GM18511 (cell line): ENCODE results near the gene HIVEP2.

Experiments
- ATAC-seq: cut with Tn5 transposase; IDR thresholded peaks from one replicate; pipeline ENCODE4 v1.9.1; 2021; ENCODE audit warnings: mild to moderate bottlenecking, moderate library complexity; ENCODE audit not compliant: unreplicated experiment

The HIVEP2 gene

GRCh38 chr6:142926177-142926493 is 18.8 kb downstream of the HIVEP2 start:
- no peak for ATAC-seq

- ATAC-seq: no peak
Observed at GRCh38 chr6:142925575-142926110, 19.3 kb downstream of the HIVEP2 start.

GRCh38 chr6:142918339-142919042 is 26.5 kb downstream of the HIVEP2 start:
- no peak for ATAC-seq

DNA sequence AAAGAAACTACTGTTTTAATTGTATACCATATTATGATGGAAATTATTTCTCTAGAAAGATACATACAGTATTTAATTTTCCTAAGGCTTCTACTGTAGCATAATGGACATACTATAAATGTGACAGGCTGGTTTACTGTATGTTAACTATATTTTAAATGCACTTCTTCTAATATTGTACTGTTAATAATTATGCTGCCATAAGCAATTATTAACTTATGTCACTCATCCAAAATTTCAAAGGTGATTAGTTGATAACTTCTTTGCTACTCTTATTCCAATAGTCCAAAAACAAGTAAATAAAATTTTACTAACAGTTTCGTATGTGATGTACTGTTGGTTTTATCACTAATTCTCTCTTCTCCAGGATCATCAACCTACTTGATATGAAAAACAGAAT is 28.1 kb downstream of the HIVEP2 start:
- no peak for ATAC-seq

- no peak for ATAC-seq
Observed at GRCh38 chr6:142914937-142915697, 29.9 kb downstream of the HIVEP2 start.

GRCh38 chr6:142914369-142914768 is 30.6 kb downstream of the HIVEP2 start:
- no peak for ATAC-seq

DNA sequence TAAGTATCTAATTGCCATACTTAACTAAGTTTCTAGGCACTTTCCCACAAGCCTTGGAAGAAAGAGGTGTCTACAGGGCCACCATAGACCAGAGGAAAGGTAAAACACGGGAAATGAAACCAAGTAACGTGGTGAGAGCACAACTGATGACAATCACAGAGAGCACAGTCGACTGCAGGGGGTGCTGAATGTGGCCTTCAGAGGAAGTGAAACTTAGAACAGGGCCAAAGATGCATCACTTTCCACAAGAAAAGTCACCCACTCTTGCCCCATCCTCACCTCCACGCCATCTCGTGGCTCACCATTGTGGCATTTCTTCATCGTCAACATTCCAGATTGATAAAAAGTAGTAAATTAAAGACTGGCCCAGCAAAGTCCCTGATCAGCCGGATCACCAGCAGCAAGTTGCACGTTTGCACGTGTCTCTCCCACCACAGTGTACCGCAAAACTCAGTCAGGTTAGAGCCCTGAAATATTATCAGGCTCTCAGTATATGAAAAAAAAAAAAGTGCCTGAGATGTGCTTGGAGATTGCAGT is 31.4 kb downstream of the HIVEP2 start:
- peak; percentile 95 for ATAC-seq

DNA sequence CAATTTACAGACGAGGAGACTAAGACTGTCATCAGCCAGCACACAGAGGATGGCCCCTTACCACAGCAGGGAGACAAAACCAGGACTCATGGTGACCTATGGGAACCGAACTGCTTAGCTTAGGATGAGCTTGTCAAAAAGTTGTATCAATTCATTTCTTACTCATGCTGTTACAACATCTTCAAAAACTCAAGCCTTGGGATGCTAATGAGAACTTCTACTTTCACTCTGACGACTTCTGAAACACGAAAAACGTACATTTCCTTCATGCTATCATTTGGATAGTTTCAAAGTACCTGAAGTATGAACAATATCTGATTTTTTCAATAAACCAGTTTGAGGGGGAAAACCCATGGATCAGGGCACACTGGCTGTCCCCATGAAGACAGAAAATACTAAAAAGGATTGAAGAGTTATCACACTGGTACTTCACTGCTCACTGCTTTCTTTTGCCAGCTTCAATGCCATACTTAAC is 31.9 kb downstream of the HIVEP2 start:
- ATAC-seq: peak; percentile 75

DNA sequence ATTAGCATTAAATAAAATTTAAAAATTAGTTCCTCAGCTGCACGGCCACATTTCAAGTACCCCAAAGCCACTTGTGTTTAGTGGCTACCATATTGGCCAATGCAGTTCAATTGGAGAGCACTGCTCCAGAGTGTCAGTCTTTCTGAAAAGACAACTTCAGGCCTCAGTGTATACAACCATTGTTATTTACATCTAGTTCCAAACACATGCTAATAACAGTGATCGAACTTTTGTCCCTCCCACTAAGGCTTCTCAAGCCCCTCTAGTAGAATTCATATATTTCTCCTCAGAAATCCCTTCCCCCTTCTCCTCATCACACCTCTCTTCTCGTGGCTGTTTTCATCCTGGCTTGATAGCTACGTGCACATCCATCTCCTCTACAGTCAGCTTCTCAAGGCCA is 32.9 kb downstream of the HIVEP2 start:
- no peak for ATAC-seq

DNA sequence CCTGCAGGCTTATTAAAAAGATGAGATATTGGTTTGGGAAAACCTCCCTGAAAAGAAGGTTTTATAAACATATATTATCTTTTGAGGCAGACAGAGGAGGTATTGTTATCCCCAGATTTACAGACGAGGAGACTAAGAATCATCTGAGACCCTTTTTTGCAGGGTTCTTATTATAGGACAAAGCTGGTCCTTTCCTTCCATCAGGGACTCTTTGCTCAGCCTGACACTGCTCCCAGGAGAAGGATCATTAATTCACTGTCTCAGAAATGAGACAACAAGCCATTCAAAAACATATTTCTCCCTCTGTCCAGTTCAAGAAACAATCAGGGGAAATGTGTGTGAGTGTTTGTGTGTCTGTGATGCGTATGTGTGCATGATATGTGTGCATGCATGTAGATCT is 33.5 kb downstream of the HIVEP2 start:
- ATAC-seq: no peak

DNA sequence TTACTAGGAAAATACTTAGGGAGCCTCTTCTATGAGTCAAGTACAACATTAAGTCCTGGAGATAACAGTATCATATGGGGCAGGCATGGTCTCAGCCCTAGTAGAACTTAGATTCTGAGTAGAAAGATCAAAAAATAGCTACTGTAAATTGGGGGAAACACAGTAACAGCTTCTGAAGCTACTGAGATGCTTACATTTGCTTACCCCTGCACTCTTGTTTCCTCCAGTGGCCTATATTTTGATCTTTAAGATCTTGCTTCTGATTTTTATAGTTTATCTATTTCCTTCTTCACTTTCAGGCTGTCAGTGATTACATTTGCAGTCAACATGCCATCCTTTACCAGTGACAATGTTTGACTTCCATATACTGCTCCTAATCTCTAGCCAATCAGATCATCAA is 35.3 kb downstream of the HIVEP2 start:
- no peak for ATAC-seq

DNA sequence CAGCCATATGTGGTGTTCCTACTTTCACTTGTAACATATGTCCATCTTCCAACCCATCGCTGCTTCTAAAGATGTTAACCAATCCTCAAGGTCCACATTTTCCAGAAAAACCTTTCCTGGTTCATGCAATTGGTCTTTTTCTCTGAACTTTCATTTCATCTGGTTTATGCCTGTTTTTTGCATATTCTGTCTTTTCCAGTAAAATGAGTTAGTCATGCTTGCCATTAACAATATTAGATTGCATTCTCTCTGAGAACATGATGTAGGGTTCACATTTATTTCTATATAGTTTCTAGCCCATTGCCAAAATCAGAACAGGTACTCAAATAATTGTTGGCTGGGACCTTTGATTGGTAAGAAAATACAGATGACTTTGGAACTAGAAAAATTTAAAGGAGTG is 36.7 kb downstream of the HIVEP2 start:
- no peak for ATAC-seq

DNA sequence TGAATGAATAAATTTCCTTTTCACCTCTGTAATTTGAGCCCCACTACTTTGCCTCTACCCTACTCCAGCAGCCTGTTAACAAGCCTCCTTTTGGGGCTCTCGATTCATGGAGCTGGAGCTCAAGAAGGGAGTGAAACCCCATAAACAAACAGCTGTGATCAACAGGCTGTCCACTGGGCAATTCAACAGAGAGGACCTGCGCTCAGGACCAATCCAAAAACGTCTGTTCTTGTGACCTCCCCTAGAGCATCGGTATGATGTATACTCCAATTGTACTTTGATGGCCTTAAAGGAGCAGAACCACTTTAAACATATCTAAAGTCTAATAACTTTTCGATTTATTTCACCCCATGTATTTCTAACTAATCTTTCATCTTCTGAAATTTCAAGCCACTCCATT is 37.4 kb downstream of the HIVEP2 start:
- peak; percentile 9 for ATAC-seq

- ATAC-seq: peak; percentile 63
Observed at GRCh38 chr6:142906945-142907470, 38.0 kb downstream of the HIVEP2 start.

DNA sequence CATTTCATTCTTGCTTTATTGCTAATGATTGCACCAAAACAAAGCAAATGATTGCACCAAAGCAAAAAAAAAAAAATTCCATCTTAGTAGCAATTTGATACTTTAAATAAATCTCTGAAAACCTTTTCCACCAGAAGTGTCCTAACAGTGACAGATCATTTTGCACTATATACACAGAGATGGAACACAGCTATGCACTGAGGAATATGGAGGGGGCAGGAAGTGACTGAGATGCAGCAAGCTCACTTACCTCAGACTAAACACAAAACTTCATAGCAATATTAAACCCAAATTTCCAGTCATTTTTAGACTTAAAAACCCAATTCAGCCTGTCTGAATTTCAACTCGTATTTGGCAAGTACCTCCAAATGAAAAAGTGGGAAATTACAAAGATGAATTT is 41.2 kb downstream of the HIVEP2 start:
- no peak for ATAC-seq

GRCh38 chr6:142902636-142903053 is 42.3 kb downstream of the HIVEP2 start:
- ATAC-seq: peak; percentile 88

DNA sequence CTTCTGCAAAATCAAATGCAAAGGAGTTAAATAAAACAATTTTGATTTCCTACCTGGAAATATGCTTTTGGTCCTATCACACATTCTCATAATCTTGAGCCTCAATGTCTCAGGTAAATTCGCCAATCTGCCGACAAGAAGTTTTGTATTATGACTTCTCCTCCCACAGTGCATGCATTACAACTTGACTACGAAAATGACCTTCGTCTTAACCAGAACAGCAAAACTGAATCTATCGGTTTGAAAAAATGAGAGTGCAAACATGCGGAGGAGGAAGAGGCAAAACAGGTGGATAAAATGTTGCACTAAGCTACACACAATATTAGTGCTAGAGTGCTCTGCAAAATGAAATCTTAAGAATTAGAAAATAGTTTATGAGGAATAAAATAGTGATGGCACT is 43.4 kb downstream of the HIVEP2 start:
- no peak for ATAC-seq

DNA sequence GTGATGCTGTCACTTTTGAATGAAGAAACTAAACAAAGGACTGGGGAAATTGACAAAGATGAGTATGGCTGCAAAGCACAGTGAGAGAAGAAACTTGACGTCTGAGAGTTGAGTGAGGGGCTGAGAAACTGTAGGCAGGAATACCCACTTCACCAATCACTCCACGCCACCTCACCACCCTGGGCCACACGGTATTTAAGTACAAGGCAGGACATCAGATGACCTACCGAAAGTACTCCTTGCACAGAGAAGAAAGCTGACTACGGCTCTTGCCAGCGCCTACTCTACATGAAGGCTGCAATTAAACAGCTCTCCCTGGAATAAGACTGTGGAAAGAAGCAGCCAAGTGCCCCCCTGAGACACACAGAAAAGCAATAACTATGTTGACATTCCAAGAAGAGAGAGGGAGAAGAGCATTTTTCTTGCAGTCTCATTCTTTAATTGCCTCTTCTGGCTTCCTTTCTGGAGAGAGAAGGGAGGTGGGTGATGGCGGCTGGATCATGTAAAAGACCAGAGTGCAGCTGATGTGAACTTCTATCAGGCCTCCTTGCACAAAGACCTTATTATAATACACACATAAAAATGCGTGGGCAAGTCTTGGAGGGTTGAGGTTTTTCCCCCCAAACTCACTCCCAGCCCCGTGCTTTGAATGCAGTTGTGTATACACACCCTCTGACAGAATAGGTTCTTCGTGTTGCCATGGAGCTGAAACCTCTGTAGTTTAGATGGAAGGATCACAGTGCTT is 44.6 kb downstream of the HIVEP2 start:
- no peak for ATAC-seq

DNA sequence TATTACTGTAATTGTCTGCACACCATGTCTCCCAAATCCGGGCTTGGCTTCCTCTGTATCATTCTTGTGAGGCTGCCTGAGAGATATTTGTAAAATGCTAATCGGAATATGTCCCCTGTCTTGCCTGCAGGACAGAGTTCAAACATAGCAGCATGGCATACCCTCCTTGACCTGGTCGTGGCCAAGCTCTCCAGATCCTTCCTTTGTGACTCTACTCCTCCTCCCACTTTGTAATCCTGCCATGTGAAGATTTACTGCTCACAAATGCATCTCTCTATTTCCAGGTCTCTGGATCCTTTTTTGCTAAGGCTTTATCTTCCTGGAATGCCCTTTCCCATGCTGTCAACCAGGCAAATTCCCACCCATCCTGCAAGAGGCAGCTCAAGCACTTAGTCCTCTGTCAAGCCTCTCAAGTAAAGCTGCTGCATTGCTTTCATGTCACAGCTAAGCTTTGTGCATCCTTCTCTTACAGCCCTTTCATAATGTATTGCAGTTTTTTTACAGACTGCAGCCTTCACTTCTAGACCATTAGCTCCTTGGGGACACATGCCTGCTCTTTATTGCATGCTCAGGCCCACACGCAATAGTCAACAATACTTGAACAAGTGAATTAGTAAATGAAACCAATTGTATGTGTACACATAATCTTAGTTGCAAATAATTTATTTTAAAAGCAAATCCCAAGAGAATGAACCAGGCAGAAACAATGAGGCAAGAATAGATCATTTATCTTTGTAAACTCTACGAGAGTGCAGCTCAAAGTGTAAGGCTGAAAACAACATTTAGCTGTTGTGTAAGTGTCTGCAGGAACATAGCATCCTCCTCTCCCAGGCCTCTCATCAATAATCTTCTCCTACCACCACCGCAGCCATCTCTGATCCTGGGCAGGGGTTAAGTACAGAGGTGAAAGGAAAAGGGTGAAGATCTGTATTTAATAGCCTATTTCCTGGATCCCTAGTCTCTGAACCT is 45.8 kb downstream of the HIVEP2 start:
- ATAC-seq: no peak

DNA sequence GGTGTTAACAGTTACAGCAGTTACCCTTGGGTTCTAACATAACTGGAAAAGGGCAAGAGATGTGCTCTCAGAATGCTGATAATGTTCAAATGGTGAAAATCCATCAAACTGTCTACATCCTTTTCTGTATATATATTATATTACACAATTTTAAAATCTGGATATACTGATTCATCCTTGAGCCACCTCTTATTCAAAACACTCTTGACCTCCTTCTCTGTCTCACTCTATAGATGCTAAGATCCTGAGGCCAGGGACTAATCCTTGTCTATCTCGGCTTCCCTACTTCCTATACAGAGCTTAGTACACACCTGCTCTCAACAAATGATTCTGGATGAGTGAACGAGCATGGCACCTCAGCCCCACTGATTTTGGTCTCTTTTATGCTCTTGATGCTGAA is 47.3 kb downstream of the HIVEP2 start:
- ATAC-seq: no peak
